A673 (cell line): Measurements from ENCODE around the gene SERGEF. TPM values are rescaled to one million over a fixed set of nuclear protein-coding genes. Genes with fewer than 3 reads are reported as not detected.

ENCODE experiments used
- BruUV-seq: library from RNA; stranded (reverse); fragments of 400-500 nt; replicated peaks from 2 replicates; lab custom pipeline; 2021; lab: Mats Ljungman, UMichigan
- CTCF ChIA-PET: fragments of 300-600 bp; sonication (Branson Sonifier 250); formaldehyde crosslinking; loops from one replicate; lab custom pipeline; 2022; ENCODE audit warnings: antibody characterized with exemption; lab: Charles Lee
- POLR2A ChIA-PET: fragments of 300-600 bp; sonication (Branson Sonifier 250); formaldehyde crosslinking; loops from one replicate; lab custom pipeline; 2022; ENCODE audit warnings: antibody characterized with exemption; ENCODE audit not compliant: low non-redundant PET; lab: Charles Lee
- DNase-seq: peaks from one replicate; pipeline ENCODE4 v3.0.0-alpha.2; 2015; ENCODE audit warnings: low spot score
- H3K27ac ChIP-seq: fragments of 200-600 bp; sonication (generic); 2 replicates; pipeline ENCODE4 v1.5.1; 2016; ENCODE audit warnings: mixed run types, low read depth, mild to moderate bottlenecking, mixed read lengths, antibody characterized with exemption, low read length; ENCODE audit not compliant: poor library complexity, severe bottlenecking
- H3K27me3 ChIP-seq: fragments of 200-600 bp; sonication (generic); replicated peaks from 2 replicates; pipeline ENCODE4 v1.6.1; 2017; ENCODE audit warnings: mixed run types, low read depth, mild to moderate bottlenecking, mixed read lengths, antibody characterized with exemption, low read length; ENCODE audit not compliant: insufficient read depth, poor library complexity
- H3K36me3 ChIP-seq: fragments of 200-600 bp; sonication (generic); 2 replicates; pipeline ENCODE4 v1.6.1; 2016; ENCODE audit warnings: mixed run types, mild to moderate bottlenecking, mixed read lengths, antibody characterized with exemption, low read length; ENCODE audit not compliant: insufficient read depth, poor library complexity, severe bottlenecking
- H3K4me1 ChIP-seq: fragments of 200-600 bp; sonication (generic); 2 replicates; pipeline ENCODE4 v1.6.1; 2017; ENCODE audit warnings: mixed run types, mild to moderate bottlenecking, mixed read lengths, antibody characterized with exemption, low read length; ENCODE audit not compliant: insufficient read depth, poor library complexity, severe bottlenecking
- H3K4me3 ChIP-seq: fragments of 200-600 bp; sonication (generic); 2 replicates; pipeline ENCODE4 v1.5.1; 2016; ENCODE audit warnings: low read depth, mixed run types, mild to moderate bottlenecking, mixed read lengths, low read length; ENCODE audit not compliant: poor library complexity, severe bottlenecking
- H3K9me3 ChIP-seq: fragments of 200-600 bp; sonication (generic); 2 replicates; pipeline ENCODE4 v1.6.1; 2016; ENCODE audit warnings: mixed run types, low read depth, mild to moderate bottlenecking, mixed read lengths, antibody characterized with exemption, low read length; ENCODE audit not compliant: poor library complexity, severe bottlenecking
- EZH2 ChIP-seq: fragments of 200-600 bp; sonication (generic); IDR thresholded peaks from 2 replicates; pipeline ENCODE4 v1.6.1; 2017; ENCODE audit warnings: borderline replicate concordance, low read depth, mild to moderate bottlenecking, mixed read lengths, antibody characterized with exemption, low read length; ENCODE audit not compliant: poor library complexity, severe bottlenecking
- intact Hi-C: fragments of 100-400 bp; cut with micrococcal nuclease; formaldehyde crosslinking; loops from one replicate; pipeline ENCODE4 v1.10.0; 2022; ENCODE audit not compliant: unreplicated experiment
- total RNA-seq: library from RNA; stranded (reverse); gene quantifications from 2 replicates; pipeline ENCODE4 v1.2.3, GENCODE V29; 2021
- TF ChIP-seq, protein P1 (sequence below): fragments of 300-800, 200-600 bp; sonication (generic); conservative IDR thresholded peaks from 2 replicates; pipeline ENCODE4 v1.5.1; 2017; ENCODE audit warnings: low read depth, mild to moderate bottlenecking, antibody characterized with exemption, low read length, moderate library complexity, mixed read lengths

The SERGEF gene
- total RNA-seq, 1 experiment from 2014 or later, result 15.2 TPM

DNA sequence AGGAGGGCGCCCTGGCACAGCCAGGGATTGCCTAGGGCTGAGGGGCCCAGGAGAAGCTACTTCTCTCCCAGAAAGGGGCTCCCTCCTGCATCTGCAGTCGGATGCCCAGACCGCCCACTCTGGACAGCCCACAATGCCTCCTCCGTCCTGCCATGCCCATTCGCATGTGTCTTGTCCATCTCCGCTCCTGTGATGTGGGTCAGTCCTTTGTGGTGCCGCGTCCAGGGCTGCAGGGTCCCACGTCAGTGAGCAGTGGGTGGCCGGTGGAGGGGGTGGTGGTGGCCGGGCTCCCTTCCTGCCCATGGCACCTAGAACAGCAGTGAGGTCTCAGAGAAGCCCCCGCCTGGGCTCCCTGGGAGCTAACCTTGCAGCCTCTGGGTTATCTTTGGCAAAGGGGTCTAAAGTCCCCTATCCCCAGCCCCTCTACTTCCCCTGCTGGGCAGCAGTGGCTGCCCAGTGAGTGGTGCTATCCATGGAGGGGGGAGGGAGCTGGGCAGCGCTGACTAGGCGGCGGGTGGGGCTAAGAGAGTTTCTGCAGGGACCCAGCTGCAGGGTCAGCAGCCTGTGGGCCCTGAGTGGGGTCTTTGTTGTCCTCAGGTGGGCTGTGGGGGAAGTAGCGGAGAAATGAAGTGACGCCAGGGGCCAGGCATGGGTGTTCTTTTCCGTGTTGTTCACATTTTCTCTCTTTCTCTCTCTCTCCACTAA, 237.2 kb downstream of the SERGEF start:
- no peak overlapping the region for H3K4me3 ChIP-seq
- no peaks in the 10 kb centered on the region for H3K27me3 ChIP-seq
- no peaks in the 10 kb centered on the region for H3K36me3 ChIP-seq
- ChIA-PET POLR2A (no interaction called here), CTCF (no interaction called here)
- no peak for DNase-seq
- no peaks in the 10 kb centered on the region for H3K9me3 ChIP-seq
- H3K4me1 ChIP-seq, result no peaks in the 10 kb centered on the region
- BruUV-seq, result no TSS peak
- intact Hi-C loops, result no loop called here
- H3K27ac ChIP-seq, result no peak overlapping the region
- TF ChIP-seq EZH2, result no peak
- TF ChIP-seq, protein P1, sequence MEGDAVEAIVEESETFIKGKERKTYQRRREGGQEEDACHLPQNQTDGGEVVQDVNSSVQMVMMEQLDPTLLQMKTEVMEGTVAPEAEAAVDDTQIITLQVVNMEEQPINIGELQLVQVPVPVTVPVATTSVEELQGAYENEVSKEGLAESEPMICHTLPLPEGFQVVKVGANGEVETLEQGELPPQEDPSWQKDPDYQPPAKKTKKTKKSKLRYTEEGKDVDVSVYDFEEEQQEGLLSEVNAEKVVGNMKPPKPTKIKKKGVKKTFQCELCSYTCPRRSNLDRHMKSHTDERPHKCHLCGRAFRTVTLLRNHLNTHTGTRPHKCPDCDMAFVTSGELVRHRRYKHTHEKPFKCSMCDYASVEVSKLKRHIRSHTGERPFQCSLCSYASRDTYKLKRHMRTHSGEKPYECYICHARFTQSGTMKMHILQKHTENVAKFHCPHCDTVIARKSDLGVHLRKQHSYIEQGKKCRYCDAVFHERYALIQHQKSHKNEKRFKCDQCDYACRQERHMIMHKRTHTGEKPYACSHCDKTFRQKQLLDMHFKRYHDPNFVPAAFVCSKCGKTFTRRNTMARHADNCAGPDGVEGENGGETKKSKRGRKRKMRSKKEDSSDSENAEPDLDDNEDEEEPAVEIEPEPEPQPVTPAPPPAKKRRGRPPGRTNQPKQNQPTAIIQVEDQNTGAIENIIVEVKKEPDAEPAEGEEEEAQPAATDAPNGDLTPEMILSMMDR, result no peak

GRCh38 chr11:17775035-17775348, 237.9 kb downstream of the SERGEF start:
- TF ChIP-seq, protein P1, result no peak
- no peak for TF ChIP-seq EZH2
- Histone ChIP-seq H3K36me3 (no peaks in the 10 kb centered on the region), H3K27me3 (no peaks in the 10 kb centered on the region), H3K9me3 (no peaks in the 10 kb centered on the region), H3K4me1 (no peaks in the 10 kb centered on the region), H3K4me3 (no peak overlapping the region), H3K27ac (no peak overlapping the region)
- CTCF ChIA-PET, result no interaction called here
- intact Hi-C loops, result no loop called here
- DNase-seq, result no peak
- no TSS peak for BruUV-seq
- POLR2A ChIA-PET, result no interaction called here

DNA sequence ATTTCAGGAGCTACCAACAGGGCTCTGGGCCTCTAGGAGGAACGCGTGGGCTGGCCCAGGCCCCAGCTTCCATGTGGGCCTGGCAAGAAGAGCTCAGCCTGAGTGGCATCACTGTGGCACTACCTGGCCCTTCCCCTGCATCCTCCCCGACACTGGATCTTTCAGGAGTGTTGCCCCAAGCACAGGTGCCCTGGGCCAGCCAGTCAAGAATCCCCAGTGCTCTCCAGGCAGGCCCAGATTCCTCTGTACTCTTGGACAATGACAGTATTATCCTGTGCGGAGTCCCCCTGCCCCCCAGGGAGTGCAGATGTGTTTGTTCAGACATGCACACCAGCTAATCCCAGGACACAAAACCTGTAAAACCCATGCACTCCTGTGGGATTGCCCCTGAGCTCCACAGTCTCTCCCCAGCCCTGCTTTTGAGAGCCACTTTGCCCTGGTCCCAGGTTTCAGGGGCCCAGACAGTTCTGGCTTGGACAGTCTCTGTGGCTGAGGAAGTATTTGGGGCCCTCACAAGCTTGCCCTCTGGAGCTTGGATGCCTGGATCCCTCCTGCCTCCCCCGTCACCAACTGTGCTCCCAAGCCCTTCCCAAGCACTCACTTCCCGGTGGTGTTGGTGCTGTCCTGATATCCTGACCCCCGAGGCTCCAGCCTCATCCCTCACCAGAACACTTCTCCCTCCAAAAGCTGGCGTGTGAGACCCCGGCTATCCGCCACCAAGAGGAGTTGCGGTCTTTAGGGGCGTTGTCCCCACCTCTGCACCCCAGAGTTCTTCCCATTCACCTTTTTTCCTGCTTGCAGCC, 238.4 kb downstream of the SERGEF start:
- TF ChIP-seq EZH2, result no peak
- TF ChIP-seq, protein P1, result no peak
- no peaks in the 10 kb centered on the region for H3K36me3 ChIP-seq
- no TSS peak for BruUV-seq
- H3K9me3 ChIP-seq, result no peaks in the 10 kb centered on the region
- intact Hi-C loops, result no loop called here
- H3K4me3 ChIP-seq, result no peak overlapping the region
- no peak for DNase-seq
- ChIA-PET POLR2A (no interaction called here), CTCF (no interaction called here)
- H3K27me3 ChIP-seq, result no peaks in the 10 kb centered on the region
- no peaks in the 10 kb centered on the region for H3K4me1 ChIP-seq
- no peak overlapping the region for H3K27ac ChIP-seq
